Progenitor cell of endocrine pancreas (in vitro differentiated cells): Measurements from ENCODE around the gene HMCES. TPM values are rescaled to one million over a fixed set of nuclear protein-coding genes. Genes with fewer than 3 reads are reported as not detected.

Experiments used
- DNase-seq: peaks from one replicate; pipeline ENCODE4 v3.0.0; 2021; ENCODE audit warnings: low spot score; ENCODE audit not compliant: unreplicated experiment
- H3K27ac Mint-ChIP-seq: 2 replicates; pipeline ENCODE4 v1.8.0; 2021; ENCODE audit warnings: mild to moderate bottlenecking, moderate library complexity, mixed read lengths
- H3K27me3 Mint-ChIP-seq: 2 replicates; pipeline ENCODE4 v1.8.0; 2021; ENCODE audit warnings: mixed read lengths
- H3K36me3 Mint-ChIP-seq: 2 replicates; pipeline ENCODE4 v1.8.0; 2022; ENCODE audit warnings: mixed read lengths; ENCODE audit not compliant: insufficient read depth
- H3K4me1 Mint-ChIP-seq: 2 replicates; pipeline ENCODE4 v1.8.0; 2021; ENCODE audit warnings: low read depth, mixed read lengths
- H3K4me3 Mint-ChIP-seq: 2 replicates; pipeline ENCODE4 v1.8.0; 2021; ENCODE audit warnings: low read depth, mild to moderate bottlenecking, moderate library complexity, mixed read lengths
- H3K9me3 Mint-ChIP-seq: 2 replicates; pipeline ENCODE4 v1.8.0; 2021; ENCODE audit warnings: low read depth, mixed read lengths
- CTCF ChIP-seq: fragments of 200-600 bp; sonication (generic); IDR thresholded peaks from one replicate; pipeline ENCODE4 v1.5.0; 2021; ENCODE audit warnings: antibody characterized with exemption, mild to moderate bottlenecking; ENCODE audit not compliant: unreplicated experiment
- total RNA-seq: library from RNA; stranded (reverse); gene quantifications from 2 replicates; pipeline ENCODE4 v1.2.1, GENCODE V29; 2021

The HMCES gene
- total RNA-seq, 1 donor from 2014 or later, result 35.3 TPM

DNA sequence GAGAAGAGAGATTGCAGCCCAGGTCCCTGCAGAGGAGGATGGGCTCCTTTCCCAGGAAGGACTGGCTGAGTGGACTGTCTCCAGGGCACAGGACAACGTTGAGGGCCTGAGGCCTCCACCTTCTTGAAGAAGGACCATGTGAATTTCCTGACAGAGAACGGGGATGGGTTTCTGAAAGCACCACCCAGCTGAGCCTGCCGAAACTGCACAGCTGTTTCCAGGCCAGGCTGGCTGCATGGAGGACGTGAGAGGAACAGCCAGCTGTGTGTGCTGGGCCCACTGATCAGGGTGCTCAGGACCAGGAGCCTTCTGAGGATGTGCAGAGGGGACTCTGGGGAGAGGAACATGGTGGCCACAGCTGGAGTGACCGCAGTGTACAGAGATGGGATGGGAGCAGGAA lies 39.2 kb downstream of the HMCES start:
- no peaks in the 10 kb centered on the region for H3K9me3 Mint-ChIP-seq
- DNase-seq, result no peak
- TF ChIP-seq CTCF, result no peak
- H3K27ac Mint-ChIP-seq, result no peak overlapping the region
- H3K4me3 Mint-ChIP-seq, result no peak overlapping the region
- no peaks in the 10 kb centered on the region for H3K36me3 Mint-ChIP-seq
- peaks cover 4% of the 10 kb centered on the region for H3K4me1 Mint-ChIP-seq
- H3K27me3 Mint-ChIP-seq, result no peaks in the 10 kb centered on the region

GRCh38 chr3:129318921-129319320 lies 40.3 kb downstream of the HMCES start:
- Mint-ChIP-seq H3K27ac (no peak overlapping the region), H3K4me1 (peaks cover 3% of the 10 kb centered on the region), H3K9me3 (no peaks in the 10 kb centered on the region), H3K4me3 (no peak overlapping the region), H3K36me3 (no peaks in the 10 kb centered on the region), H3K27me3 (no peaks in the 10 kb centered on the region)
- no peak for DNase-seq
- no peak for TF ChIP-seq CTCF

- no peak for TF ChIP-seq CTCF
- Mint-ChIP-seq H3K9me3 (no peaks in the 10 kb centered on the region), H3K36me3 (no peaks in the 10 kb centered on the region), H3K27ac (no peak overlapping the region), H3K27me3 (no peaks in the 10 kb centered on the region), H3K4me1 (no peaks in the 10 kb centered on the region), H3K4me3 (no peak overlapping the region)
- DNase-seq, result no peak
These were observed 41.6 kb downstream of the HMCES start for GRCh38 chr3:129320261-129320660.

GRCh38 chr3:129320825-129321487 lies 42.3 kb downstream of the HMCES start:
- H3K4me3 Mint-ChIP-seq, result no peak overlapping the region

DNA sequence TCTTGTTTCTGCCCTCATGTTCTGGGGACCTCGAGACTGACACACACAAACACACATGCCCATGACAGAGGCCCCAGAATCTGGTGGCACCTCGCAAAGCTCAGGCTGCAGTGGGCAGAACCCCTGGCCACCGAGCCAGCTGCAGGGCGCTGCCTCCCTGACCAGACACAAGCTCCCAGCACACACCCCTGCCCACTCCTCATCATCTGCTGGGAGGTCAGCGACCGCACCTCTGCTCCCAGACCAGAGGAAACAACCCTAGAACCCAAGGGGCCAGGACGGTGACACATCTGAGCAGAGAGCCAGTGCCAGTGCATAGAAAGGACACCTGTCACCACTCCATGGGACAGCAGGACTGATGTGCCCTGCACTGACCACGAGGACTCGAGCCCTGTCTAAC lies 43.2 kb downstream of the HMCES start:
- H3K4me3 Mint-ChIP-seq, result no peak overlapping the region
- H3K27ac Mint-ChIP-seq, result no peak overlapping the region
- no peaks in the 10 kb centered on the region for H3K9me3 Mint-ChIP-seq
- H3K4me1 Mint-ChIP-seq, result no peaks in the 10 kb centered on the region
- H3K27me3 Mint-ChIP-seq, result no peaks in the 10 kb centered on the region
- H3K36me3 Mint-ChIP-seq, result no peaks in the 10 kb centered on the region
- DNase-seq, result no peak
- TF ChIP-seq CTCF, result no peak

More at GRCh38 chr3:129320825-129321487, 42.3 kb downstream of the HMCES start:
- Mint-ChIP-seq H3K27ac (no peak overlapping the region), H3K4me1 (no peaks in the 10 kb centered on the region), H3K36me3 (no peaks in the 10 kb centered on the region), H3K27me3 (no peaks in the 10 kb centered on the region), H3K9me3 (no peaks in the 10 kb centered on the region)
- DNase-seq, result no peak
- no peak for TF ChIP-seq CTCF
